H9 (cell line): ENCODE data around the gene GCM1. TPM values are rescaled to one million over a fixed set of nuclear protein-coding genes. Genes with fewer than 3 reads are reported as not detected.

Experiments
- DNase-seq: peaks from one replicate; pipeline ENCODE4 v3.0.0-alpha.2; 2017
- H2AFZ ChIP-seq: one replicate; pipeline ENCODE4 v1.6.1; 2013; ENCODE audit warnings: mild to moderate bottlenecking, low read length, control low read depth, moderate library complexity
- H2AK5ac ChIP-seq: 2 replicates; pipeline ENCODE4 v1.6.1; 2013; ENCODE audit warnings: low read length, control low read depth, mixed read lengths; ENCODE audit not compliant: insufficient read length
- H2BK120ac ChIP-seq: one replicate; pipeline ENCODE4 v1.6.1; 2013; ENCODE audit warnings: low read depth, mild to moderate bottlenecking, low read length, control low read depth, inconsistent platforms; ENCODE audit not compliant: poor library complexity, severe bottlenecking
- H2BK12ac ChIP-seq: 2 replicates; pipeline ENCODE4 v1.6.1; 2013; ENCODE audit warnings: low read length, control low read depth, mixed read lengths, low read depth; ENCODE audit not compliant: insufficient read length
- H2BK15ac ChIP-seq: 2 replicates; pipeline ENCODE4 v1.6.1; 2013; ENCODE audit warnings: low read depth, low read length, control low read depth
- H2BK20ac ChIP-seq: one replicate; pipeline ENCODE4 v1.6.1; 2013; ENCODE audit warnings: low read depth, mild to moderate bottlenecking, low read length, control low read depth, inconsistent platforms; ENCODE audit not compliant: poor library complexity, severe bottlenecking
- H2BK5ac ChIP-seq: 2 replicates; pipeline ENCODE4 v1.6.1; 2013; ENCODE audit warnings: low read length, control low read depth, mixed read lengths; ENCODE audit not compliant: insufficient read length
- H3K14ac ChIP-seq: 2 replicates; pipeline ENCODE4 v1.6.1; 2013; ENCODE audit warnings: low read length, control low read depth; ENCODE audit not compliant: insufficient read depth
- H3K18ac ChIP-seq: 2 replicates; pipeline ENCODE4 v1.6.1; 2013; ENCODE audit warnings: low read depth, mild to moderate bottlenecking, mixed read lengths, low read length, control low read depth; ENCODE audit not compliant: insufficient read length
- H3K23ac ChIP-seq: 2 replicates; pipeline ENCODE4 v1.6.1; 2013; ENCODE audit warnings: low read length, control low read depth, mixed read lengths, low read depth; ENCODE audit not compliant: insufficient read length
- H3K23me2 ChIP-seq: 2 replicates; pipeline ENCODE4 v1.6.1; 2013; ENCODE audit warnings: low read depth, mild to moderate bottlenecking, mixed read lengths, low read length, control low read depth; ENCODE audit not compliant: insufficient read length, poor library complexity, severe bottlenecking
- H3K27ac ChIP-seq: 2 replicates; pipeline ENCODE4 v1.5.1; 2013; ENCODE audit warnings: low read length, control low read depth, mixed read lengths, low read depth; ENCODE audit not compliant: insufficient read length
- H3K27me3 ChIP-seq: 2 replicates; pipeline ENCODE4 v1.6.1; 2013; ENCODE audit warnings: low read length, control low read depth, inconsistent platforms; ENCODE audit not compliant: insufficient read depth
- H3K4ac ChIP-seq: 2 replicates; pipeline ENCODE4 v1.6.1; 2013; ENCODE audit warnings: low read depth, mild to moderate bottlenecking, control low read depth, inconsistent platforms, low read length, moderate library complexity
- H3K4me1 ChIP-seq: 2 replicates; pipeline ENCODE4 v1.6.1; 2013; ENCODE audit warnings: low read length, control low read depth, inconsistent platforms; ENCODE audit not compliant: insufficient read depth
- H3K4me2 ChIP-seq: 2 replicates; pipeline ENCODE4 v1.6.1; 2013; ENCODE audit warnings: low read length, control low read depth, mixed read lengths; ENCODE audit not compliant: insufficient read length, insufficient read depth
- H3K56ac ChIP-seq: 2 replicates; pipeline ENCODE4 v1.6.1; 2013; ENCODE audit warnings: low read depth, mild to moderate bottlenecking, mixed read lengths, low read length, control low read depth; ENCODE audit not compliant: insufficient read length
- H3K79me1 ChIP-seq: 2 replicates; pipeline ENCODE4 v1.6.1; 2013; ENCODE audit warnings: low read depth, mild to moderate bottlenecking, moderate library complexity, low read length, control low read depth, inconsistent platforms; ENCODE audit not compliant: insufficient read depth, poor library complexity, severe bottlenecking
- H3K79me2 ChIP-seq: 2 replicates; pipeline ENCODE4 v1.6.1; 2013; ENCODE audit warnings: low read length, control low read depth, inconsistent platforms; ENCODE audit not compliant: insufficient read depth
- H3K9ac ChIP-seq: 2 replicates; pipeline ENCODE4 v1.6.1; 2013; ENCODE audit warnings: low read length, control low read depth, mixed read lengths; ENCODE audit not compliant: insufficient read length; ENCODE audit errors: extremely low read depth
- H3K9me3 ChIP-seq: one replicate; pipeline ENCODE4 v1.6.1; 2013; ENCODE audit warnings: low read depth, low read length, inconsistent platforms; ENCODE audit not compliant: control insufficient read depth
- H3T11ph ChIP-seq: one replicate; pipeline ENCODE4 v1.6.1; 2013; ENCODE audit warnings: mild to moderate bottlenecking, low read length, control low read depth, inconsistent platforms
- H4K20me1 ChIP-seq: one replicate; pipeline ENCODE4 v1.6.1; 2013; ENCODE audit not compliant: control insufficient read depth, insufficient read length, insufficient read depth
- H4K5ac ChIP-seq: 2 replicates; pipeline ENCODE4 v1.6.1; 2013; ENCODE audit warnings: low read depth, mild to moderate bottlenecking, mixed read lengths, low read length, control low read depth; ENCODE audit not compliant: insufficient read length
- H4K8ac ChIP-seq: replicated peaks from 2 replicates; pipeline ENCODE4 v1.6.1; 2013; ENCODE audit warnings: low read length, control low read depth, mixed read lengths, low read depth; ENCODE audit not compliant: insufficient read length
- H4K91ac ChIP-seq: 2 replicates; pipeline ENCODE4 v1.6.1; 2013; ENCODE audit warnings: low read depth, mild to moderate bottlenecking, moderate library complexity, mixed read lengths, low read length, control low read depth; ENCODE audit not compliant: insufficient read length
- H3K27ac Mint-ChIP-seq, 3 experiments: 2 replicates in 2 of 3; 3 replicates in 1 of 3; pipeline ENCODE4 v1.8.0; 2020 to 2021; ENCODE audit warnings: mixed read lengths in 3 of 3, mild to moderate bottlenecking in 1 of 3, moderate library complexity in 1 of 3
- H3K27me3 Mint-ChIP-seq: 2 replicates; pipeline ENCODE4 v1.8.0; 2021; ENCODE audit warnings: low read depth, mild to moderate bottlenecking, moderate library complexity, mixed read lengths
- H3K36me3 Mint-ChIP-seq, 3 experiments: 2 replicates in 2 of 3; 3 replicates in 1 of 3; pipeline ENCODE4 v1.8.0; 2020 to 2021; ENCODE audit warnings: low read depth in 3 of 3, mixed read lengths in 3 of 3; ENCODE audit not compliant: insufficient read depth in 1 of 3
- H3K4me1 Mint-ChIP-seq, 2 experiments: 2 replicates each; pipeline ENCODE4 v1.8.0; 2020; ENCODE audit warnings: mixed read lengths in 2 of 2
- H3K4me3 Mint-ChIP-seq, 2 experiments: 2 replicates in 1 of 2; 3 replicates in 1 of 2; pipeline ENCODE4 v1.8.0; 2020 to 2021; ENCODE audit warnings: mild to moderate bottlenecking in 2 of 2, mixed read lengths in 2 of 2, moderate library complexity in 1 of 2
- H3K9me3 Mint-ChIP-seq, 2 experiments: 2 replicates in 1 of 2; 3 replicates in 1 of 2; pipeline ENCODE4 v1.8.0; 2020; ENCODE audit warnings: mild to moderate bottlenecking in 2 of 2, mixed read lengths in 2 of 2, moderate library complexity in 1 of 2
- CTCF ChIP-seq: fragments of 200-600 bp; sonication (generic); conservative IDR thresholded peaks from 3 replicates; pipeline ENCODE4 v1.8.0; 2021; ENCODE audit warnings: antibody characterized with exemption, mild to moderate bottlenecking
- WGBS: extraction: QIAGEN DNeasy Blood & Tissue Kit; methylation state at CpG from one replicate; pipeline ENCODE4 v1.1.7; 2013; ENCODE audit warnings: missing lambda C conversion rate, low lambda C conversion rate, mixed read lengths; ENCODE audit not compliant: insufficient read length; ENCODE audit errors: extremely low coverage; 5-methylcytosine and 5-hydroxymethylcytosine counted together
- total RNA-seq: library from RNA; stranded (reverse); gene quantifications from 2 replicates; pipeline ENCODE4 v1.2.1, GENCODE V29; 2021

Gene GCM1
- total RNA-seq, 1 experiment from 2014 or later, result not detected

- Histone ChIP-seq H4K91ac (no peak overlapping the region), H4K8ac (no peak overlapping the region), H3T11ph (no peak overlapping the region), H2BK20ac (no peak overlapping the region), H4K5ac (no peak overlapping the region), H3K4me2 (no peak overlapping the region), H3K18ac (no peak overlapping the region), H2AFZ (no peak overlapping the region), H3K23ac (no peak overlapping the region), H3K4me1 (no peaks in the 10 kb centered on the region), H4K20me1 (no peaks in the 10 kb centered on the region), H2AK5ac (no peak overlapping the region), H2BK15ac (no peak overlapping the region), H3K23me2 (no peaks in the 10 kb centered on the region), H3K79me2 (no peaks in the 10 kb centered on the region), H3K27ac (no peak overlapping the region), H2BK5ac (no peak overlapping the region), H3K14ac (no peak overlapping the region), H3K4ac (no peak overlapping the region), H3K79me1 (no peaks in the 10 kb centered on the region), H3K9me3 (no peaks in the 10 kb centered on the region), H2BK120ac (no peak overlapping the region), H3K56ac (no peak overlapping the region), H2BK12ac (no peak overlapping the region), H3K27me3 (no peaks in the 10 kb centered on the region), H3K9ac (no peak overlapping the region)
- no peak overlapping the region for H3K4me3 Mint-ChIP-seq
- peaks cover 0 to 2% of the 10 kb centered on the region in 2 experiments; a peak in 1 of 4 replicates for H3K4me1 Mint-ChIP-seq
- WGBS, result no CpG with 5 or more reads among the region's 2 CpGs
- H3K27me3 Mint-ChIP-seq, result no peaks in the 10 kb centered on the region
- no peaks in the 10 kb centered on the region for H3K9me3 Mint-ChIP-seq
- no peak for TF ChIP-seq CTCF
- DNase-seq, result no peak
- peaks cover 3 to 37% (median 29%) of the 10 kb centered on the region in 3 experiments; a peak in 5 of 7 replicates for H3K36me3 Mint-ChIP-seq
- no peak overlapping the region for H3K27ac Mint-ChIP-seq
Measured at GRCh38 chr6:53101006-53101405, 47.6 kb downstream of the GCM1 start.
